Measurements from ENCODE around the gene PFDN6. TPM values are rescaled to one million over a fixed set of nuclear protein-coding genes. Genes with fewer than 3 reads are reported as not detected.

Gene PFDN6
- total RNA-seq, 2 experiments from 2014 or later, result 72.0 to 78.4 TPM

- ChIA-PET POLR2A (interaction anchor here (0.5 to 4.6 kb wide), 6 partner anchors 8 to 304 kb away, joined by 3 to 54 read pairs (median 6); partner anchors contain the start of genes B3GALT4, PFDN6, RPS18 and TAPBP), CTCF (interaction anchor here (1.5 to 6.6 kb wide), 3 partner anchors 7 to 19 kb away, joined by 5 to 51 read pairs (median 25); partner anchors contain the start of genes B3GALT4, PFDN6 and WDR46)
- H3K4me1 Mint-ChIP-seq (ENCODE audit: low read depth), result peaks cover 37% of the 10 kb centered on the region
- DNase-seq (no peak), ATAC-seq (no peak)
- no peaks in the 10 kb centered on the region for H3K27me3 Mint-ChIP-seq (ENCODE audit: low read depth)
- H3K27ac Mint-ChIP-seq, result no peak overlapping the region
- H3K4me3 Mint-ChIP-seq, result peak overlapping the region; percentile 98
- H3K9me3 Mint-ChIP-seq (ENCODE audit: insufficient read depth), result no peaks in the 10 kb centered on the region
- peaks cover 61% of the 10 kb centered on the region for H3K36me3 Mint-ChIP-seq (ENCODE audit: low read depth)
These were observed 7.5 kb downstream of the PFDN6 start for GRCh38 chr6:33296797-33297405.

- peak overlapping the region; percentile 55 for H3K27ac Mint-ChIP-seq
- POLR2A ChIA-PET, result interaction anchor here (0.5 to 4.6 kb wide), 6 partner anchors 8 to 305 kb away, joined by 3 to 54 read pairs (median 6); partner anchors contain the start of genes B3GALT4, PFDN6, RPS18 and TAPBP
- DNase-seq, result no peak
These were observed 8.1 kb downstream of the PFDN6 start for GRCh38 chr6:33297406-33297955.

GRCh38 chr6:33297956-33298772 is 8.8 kb downstream of the PFDN6 start:
- POLR2A ChIA-PET, result interaction anchor here (0.7 to 4.6 kb wide), 9 partner anchors 9 to 27 kb away, joined by 3 to 54 read pairs (median 17); partner anchors contain the start of genes B3GALT4, PFDN6, RPS18 and TAPBP
- peaks cover 52% of the 10 kb centered on the region for H3K36me3 Mint-ChIP-seq (ENCODE audit: low read depth)
- H3K9me3 Mint-ChIP-seq (ENCODE audit: insufficient read depth), result no peaks in the 10 kb centered on the region
- peak; percentile 53 for ATAC-seq
- CTCF ChIA-PET, result interaction anchor here (1.5 to 6.6 kb wide), 6 partner anchors 9 to 29 kb away, joined by 4 to 51 read pairs (median 8); partner anchors contain the start of genes B3GALT4, PFDN6, RPS18 and VPS52
- H3K27ac Mint-ChIP-seq, result peak overlapping the region; percentile 99
- DNase-seq, result peak; percentile 85
- H3K4me1 Mint-ChIP-seq (ENCODE audit: low read depth), result peaks cover 37% of the 10 kb centered on the region
- peak overlapping the region; percentile 98 for H3K4me3 Mint-ChIP-seq
- no peaks in the 10 kb centered on the region for H3K27me3 Mint-ChIP-seq (ENCODE audit: low read depth)

More at GRCh38 chr6:33297406-33297955, 8.1 kb downstream of the PFDN6 start:
- peak overlapping the region; percentile 98 for H3K4me3 Mint-ChIP-seq
- no peak for ATAC-seq
- H3K36me3 Mint-ChIP-seq (ENCODE audit: low read depth), result peaks cover 55% of the 10 kb centered on the region
- no peaks in the 10 kb centered on the region for H3K9me3 Mint-ChIP-seq (ENCODE audit: insufficient read depth)
- CTCF ChIA-PET, result interaction anchor here (1.5 to 6.6 kb wide), 3 partner anchors 8 to 20 kb away, joined by 5 to 51 read pairs (median 25); partner anchors contain the start of genes B3GALT4, PFDN6 and WDR46
- no peaks in the 10 kb centered on the region for H3K27me3 Mint-ChIP-seq (ENCODE audit: low read depth)
- peaks cover 37% of the 10 kb centered on the region for H3K4me1 Mint-ChIP-seq (ENCODE audit: low read depth)

- ATAC-seq (peak; percentile 43), DNase-seq (peak; percentile 78)
- Mint-ChIP-seq H3K27ac (peak within 1 kb of the TSS; percentile 99), H3K27me3 (ENCODE audit: low read depth) (no peaks in the 10 kb centered on the region), H3K9me3 (ENCODE audit: insufficient read depth) (no peaks in the 10 kb centered on the region), H3K4me1 (ENCODE audit: low read depth) (peaks cover 37% of the 10 kb centered on the region), H3K36me3 (ENCODE audit: low read depth) (peaks cover 54% of the 10 kb centered on the region), H3K4me3 (peak within 1 kb of the TSS; percentile 98)
- ChIA-PET CTCF (interaction anchor here (0.7 to 6.6 kb wide), 15 partner anchors 9 to 92 kb away, joined by 3 to 51 read pairs (median 6); partner anchors contain the start of genes B3GALT4, PFDN6, RPS18 and TAPBP), POLR2A (interaction anchor here (0.9 to 4.6 kb wide), 9 partner anchors 8 to 454 kb away, joined by 3 to 54 read pairs (median 17); partner anchors contain the start of genes B3GALT4, PFDN6, RPS18 and TAPBP)
These were observed 9.4 kb downstream of the PFDN6 start, which contains the start of gene RGL2 for GRCh38 chr6:33298773-33299236. Gene RGL2 (minus strand): TSS chr6:33298942. CDS start chr6:33298610, 332 bp downstream.

GRCh38 chr6:33299237-33299944 is 10.0 kb downstream of the PFDN6 start:
- POLR2A ChIA-PET, result interaction anchor here (0.6 to 4.6 kb wide), 11 partner anchors 9 to 1193 kb away, joined by 3 to 54 read pairs (median 6); partner anchors contain the start of genes B3GALT4, PFDN6, RPS18 and TAPBP
- DNase-seq (peak; percentile 95), ATAC-seq (peak; percentile 79)
- Mint-ChIP-seq H3K36me3 (ENCODE audit: low read depth) (peaks cover 50% of the 10 kb centered on the region), H3K9me3 (ENCODE audit: insufficient read depth) (no peaks in the 10 kb centered on the region), H3K4me1 (ENCODE audit: low read depth) (peaks cover 33% of the 10 kb centered on the region), H3K27ac (peak overlapping the region; percentile 99), H3K4me3 (peak overlapping the region; percentile 98), H3K27me3 (ENCODE audit: low read depth) (no peaks in the 10 kb centered on the region)
- CTCF ChIA-PET, result interaction anchor here (0.7 to 6.6 kb wide), 16 partner anchors 9 to 102 kb away, joined by 3 to 51 read pairs (median 6); partner anchors contain the start of genes B3GALT4, PFDN6, RPS18 and TAPBP

GRCh38 chr6:33301877-33302276 is 12.5 kb downstream of the PFDN6 start:
- Mint-ChIP-seq H3K4me3 (no peak overlapping the region), H3K27ac (peak overlapping the region; percentile 68), H3K9me3 (ENCODE audit: insufficient read depth) (no peaks in the 10 kb centered on the region), H3K4me1 (ENCODE audit: low read depth) (peaks cover 39% of the 10 kb centered on the region), H3K27me3 (ENCODE audit: low read depth) (no peaks in the 10 kb centered on the region), H3K36me3 (ENCODE audit: low read depth) (peaks cover 59% of the 10 kb centered on the region)
- no peak for ATAC-seq
- ChIA-PET POLR2A (interaction anchor here (1.5 kb wide), 1 partner anchor 11 kb away, joined by 18 read pairs; the partner anchor contains the start of gene TAPBP), CTCF (interaction anchor here (1.7 to 6.6 kb wide), 2 partner anchors 11 to 24 kb away, joined by 11 to 51 read pairs; partner anchors contain the start of gene B3GALT4)
- no peak for DNase-seq

- Mint-ChIP-seq H3K4me1 (ENCODE audit: low read depth) (peaks cover 32% of the 10 kb centered on the region), H3K9me3 (ENCODE audit: insufficient read depth) (no peaks in the 10 kb centered on the region), H3K36me3 (ENCODE audit: low read depth) (peaks cover 66% of the 10 kb centered on the region), H3K27ac (no peak overlapping the region), H3K4me3 (no peak overlapping the region), H3K27me3 (ENCODE audit: low read depth) (no peaks in the 10 kb centered on the region)
- ATAC-seq (no peak), DNase-seq (no peak)
- ChIA-PET CTCF (no interaction called here), POLR2A (interaction anchor here (0.6 kb wide), 1 partner anchor 15 kb away, joined by 4 read pairs; no protein-coding TSS in a partner anchor)
These were observed 14.8 kb downstream of the PFDN6 start for GRCh38 chr6:33304216-33304615.

GRCh38 chr6:33305052-33305451 is 15.7 kb downstream of the PFDN6 start:
- DNase-seq (no peak), ATAC-seq (no peak)
- Mint-ChIP-seq H3K36me3 (ENCODE audit: low read depth) (peaks cover 58% of the 10 kb centered on the region), H3K27me3 (ENCODE audit: low read depth) (no peaks in the 10 kb centered on the region), H3K9me3 (ENCODE audit: insufficient read depth) (no peaks in the 10 kb centered on the region), H3K4me1 (ENCODE audit: low read depth) (peaks cover 24% of the 10 kb centered on the region), H3K4me3 (no peak overlapping the region), H3K27ac (no peak overlapping the region)
- ChIA-PET CTCF (no interaction called here), POLR2A (no interaction called here)

GRCh38 chr6:33306356-33306755 is 17.0 kb downstream of the PFDN6 start:
- Mint-ChIP-seq H3K27ac (peak overlapping the region; percentile 23), H3K4me3 (no peak overlapping the region), H3K36me3 (ENCODE audit: low read depth) (peaks cover 54% of the 10 kb centered on the region), H3K9me3 (ENCODE audit: insufficient read depth) (no peaks in the 10 kb centered on the region), H3K27me3 (ENCODE audit: low read depth) (no peaks in the 10 kb centered on the region), H3K4me1 (ENCODE audit: low read depth) (peaks cover 20% of the 10 kb centered on the region)
- no peak for DNase-seq
- ChIA-PET CTCF (no interaction called here), POLR2A (no interaction called here)
- no peak for ATAC-seq

GRCh38 chr6:33312361-33313104 is 23.1 kb downstream of the PFDN6 start:
- peaks cover 52% of the 10 kb centered on the region for H3K4me1 Mint-ChIP-seq (ENCODE audit: low read depth)
- no peaks in the 10 kb centered on the region for H3K9me3 Mint-ChIP-seq (ENCODE audit: insufficient read depth)
- peak overlapping the region; percentile 99 for H3K4me3 Mint-ChIP-seq
- CTCF ChIA-PET, result interaction anchor here (1.3 to 2.5 kb wide), 8 partner anchors 11 to 113 kb away, joined by 4 to 19 read pairs (median 6); partner anchors contain the start of genes RGL2, RPS18 and VPS52
- peak; percentile 43 for ATAC-seq
- DNase-seq, result peak; percentile 92
- POLR2A ChIA-PET, result interaction anchor here (0.6 to 3.3 kb wide), 17 partner anchors 11 to 466 kb away, joined by 3 to 36 read pairs (median 6); partner anchors contain the start of genes B3GALT4, RGL2, RPS18 and RXRB
- peaks cover 62% of the 10 kb centered on the region for H3K36me3 Mint-ChIP-seq (ENCODE audit: low read depth)
- H3K27me3 Mint-ChIP-seq (ENCODE audit: low read depth), result no peaks in the 10 kb centered on the region
- peak overlapping the region; percentile 97 for H3K27ac Mint-ChIP-seq

Data from activated CD8-positive, alpha-beta T cell treated with anti-CD3 and anti-CD28 coated beads, Interleukin-2, amount 10 ng/mL, durations not matched to agents 7 days and 5 days (primary cell).